Esophagus squamous epithelium (tissue), 5 donors: Measurements from ENCODE around the gene ERG. TPM values are rescaled to one million over a fixed set of nuclear protein-coding genes. Genes with fewer than 3 reads are reported as not detected.

ENCODE experiments used
- DNase-seq: peaks from one replicate; lab custom pipeline; 2025; lab: John Stamatoyannopoulos, UW
- H3K27ac ChIP-seq, 4 donors: fragments of 200-600 bp; sonication (generic); one replicate each; pipeline ENCODE4 v1.5.1; 2016 to 2019; ENCODE audit warnings: mild to moderate bottlenecking in 1 of 4
- H3K27me3 ChIP-seq, 4 donors: fragments of 200-600 bp; sonication (generic); 1 replicate in 3 of 4; 2 replicates in 1 of 4; pipeline versions ENCODE4 v1.5.1 to v1.6.0; 2017 to 2021; ENCODE audit warnings: antibody characterized with exemption in 1 of 4
- H3K36me3 ChIP-seq, 3 donors: fragments of 200-600 bp; sonication (generic); one replicate each; pipeline ENCODE4 v1.5.1; 2016 to 2019
- H3K4me1 ChIP-seq, 3 donors: fragments of 200-600 bp; sonication (generic); one replicate each; pipeline ENCODE4 v1.5.1; 2017 to 2019
- H3K4me3 ChIP-seq, 4 donors: fragments of 200-600 bp; sonication (generic); 1 replicate in 3 of 4; 2 replicates in 1 of 4; pipeline ENCODE4 v1.5.1; 2016 to 2019; ENCODE audit warnings: mild to moderate bottlenecking in 2 of 4, moderate library complexity in 1 of 4
- H3K9me3 ChIP-seq, 3 donors: fragments of 200-600 bp; sonication (generic); one replicate each; pipeline ENCODE4 v1.5.1; 2016 to 2019
- CTCF ChIP-seq, 6 experiments: fragments of 450-650 bp in 4 of 6; fragments of 200-600 bp in 2 of 6; sonication (generic) in 2 of 6; IDR thresholded peaks; one replicate each; pipeline ENCODE4 v1.5.1; 2016 to 2019; ENCODE audit warnings: antibody characterized with exemption in 6 of 6, mild to moderate bottlenecking in 4 of 6, moderate library complexity in 4 of 6
- POLR2A ChIP-seq, 4 donors: fragments of 450-650 bp; IDR thresholded peaks; one replicate each; pipeline ENCODE4 v1.6.1; 2017; ENCODE audit warnings: antibody characterized with exemption in 4 of 4, mild to moderate bottlenecking in 4 of 4, moderate library complexity in 3 of 4
- WGBS, 2 donors: methylation state at CpG; one replicate each; pipeline ENCODE4 v1.1.5; 2018; 5-methylcytosine and 5-hydroxymethylcytosine counted together
- intact Hi-C: fragments of 100-400 bp; cut with DNase I; formaldehyde crosslinking; loops from one replicate; pipeline ENCODE4 v1.15.0; 2022
- total RNA-seq, 4 donors: library from RNA; depleted of rRNA; stranded (reverse); fragments of >200 nt; gene quantifications; one replicate each; pipeline ENCODE4 v1.1.0, GENCODE V29; 2016
- donor health status: DM: yes; HTN: yes; CAD: no.

Gene ERG
- total RNA-seq, 4 donors from 2014 or later, result 2.5 to 10.9 (median 8.4) TPM

DNA sequence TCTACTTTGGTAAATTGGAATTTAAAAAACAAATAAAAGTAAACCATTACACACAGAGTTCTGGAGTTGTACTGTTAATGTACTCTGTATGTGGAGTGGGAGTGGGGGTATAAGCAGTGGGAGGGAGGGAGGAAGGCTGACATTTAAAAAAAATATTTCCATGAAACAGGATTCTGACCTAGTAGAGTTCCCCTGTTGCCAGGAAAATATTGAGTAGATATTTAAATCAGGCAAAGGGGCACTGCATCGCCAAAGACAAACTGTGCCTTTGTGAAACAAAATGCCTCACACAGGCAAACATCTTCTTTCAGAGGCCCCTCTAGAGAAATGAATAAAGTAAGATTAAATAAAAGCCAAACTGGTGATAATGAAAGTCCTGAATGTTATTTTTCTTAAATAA, 87.8 kb downstream of the ERG start:
- intact Hi-C loops, result no loop called here
- 71 to 78% methylated on average over 1 of the region's 1 CpG for WGBS, 2 donors
- H3K4me3 ChIP-seq, result no peak overlapping the region

GRCh38 chr21:38409907-38410306, 88.4 kb downstream of the ERG start:
- no peaks in the 10 kb centered on the region for H3K9me3 ChIP-seq
- H3K4me1 ChIP-seq, result no peaks in the 10 kb centered on the region
- no peaks in the 10 kb centered on the region for H3K36me3 ChIP-seq
- no peak for DNase-seq
- no peak overlapping the region for H3K4me3 ChIP-seq
- intact Hi-C loops, result no loop called here
- no peak overlapping the region for H3K27ac ChIP-seq
- WGBS, 2 donors, result 67 to 76% methylated on average over 3 of the region's 3 CpGs
- TF ChIP-seq CTCF (IDR thresholded peaks at IDR 0.05) (no peak), POLR2A (IDR thresholded peaks at IDR 0.05) (no peak)
- no peaks in the 10 kb centered on the region for H3K27me3 ChIP-seq

More for the DNA sequence above, 87.8 kb downstream of the ERG start:
- Histone ChIP-seq H3K36me3 (no peaks in the 10 kb centered on the region), H3K27ac (no peak overlapping the region), H3K4me1 (no peaks in the 10 kb centered on the region), H3K27me3 (no peaks in the 10 kb centered on the region), H3K9me3 (no peaks in the 10 kb centered on the region)
- no peak for TF ChIP-seq CTCF (IDR thresholded peaks at IDR 0.05)
- TF ChIP-seq POLR2A (IDR thresholded peaks at IDR 0.05), result no peak
- DNase-seq, result no peak

DNA sequence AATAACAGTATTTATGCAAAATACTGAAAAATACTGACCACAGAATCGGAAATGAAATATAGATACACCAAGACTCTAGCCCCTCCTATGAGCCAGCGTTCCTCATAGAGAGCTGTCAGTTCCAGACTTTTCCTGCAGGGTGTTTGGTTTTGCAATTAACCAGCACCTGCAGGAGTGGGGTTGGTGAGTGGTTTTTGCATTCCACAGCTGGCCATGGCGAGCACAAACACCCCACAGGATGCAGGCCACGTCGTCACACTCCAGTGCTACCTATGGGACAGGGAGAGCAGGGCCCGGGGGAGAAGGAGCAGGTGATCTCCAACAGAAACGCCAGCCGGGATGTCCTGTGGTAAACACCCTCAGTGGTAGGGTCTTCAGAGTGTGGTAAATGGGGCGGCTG, 94.1 kb downstream of the ERG start:
- WGBS, 2 donors, result 55 to 73% methylated on average over 6 to 9 of the region's 9 CpGs
- no peaks in the 10 kb centered on the region for H3K27me3 ChIP-seq
- H3K9me3 ChIP-seq, result no peaks in the 10 kb centered on the region
- no peak for DNase-seq
- TF ChIP-seq POLR2A (IDR thresholded peaks at IDR 0.05) (no peak), CTCF (IDR thresholded peaks at IDR 0.05) (no peak)
- no peaks in the 10 kb centered on the region for H3K4me1 ChIP-seq
- intact Hi-C loops, result no loop called here
- peaks cover 0 to 22% (median 0%) of the 10 kb centered on the region in 3 donors for H3K36me3 ChIP-seq
- H3K4me3 ChIP-seq, result no peak overlapping the region
- H3K27ac ChIP-seq, result no peak overlapping the region

GRCh38 chr21:38402795-38403194, 95.5 kb downstream of the ERG start:
- no peak for DNase-seq
- intact Hi-C loops, result no loop called here
- no peaks in the 10 kb centered on the region for H3K27me3 ChIP-seq
- H3K9me3 ChIP-seq, result no peaks in the 10 kb centered on the region
- no peaks in the 10 kb centered on the region for H3K4me1 ChIP-seq
- 59 to 60% methylated on average over 6 of the region's 6 CpGs for WGBS, 2 donors
- no peak for TF ChIP-seq POLR2A (IDR thresholded peaks at IDR 0.05)
- TF ChIP-seq CTCF (IDR thresholded peaks at IDR 0.05), result no peak
- H3K4me3 ChIP-seq, result no peak overlapping the region
- H3K27ac ChIP-seq, result no peak overlapping the region
- H3K36me3 ChIP-seq, result peaks cover 0 to 24% (median 0%) of the 10 kb centered on the region in 3 donors

DNA sequence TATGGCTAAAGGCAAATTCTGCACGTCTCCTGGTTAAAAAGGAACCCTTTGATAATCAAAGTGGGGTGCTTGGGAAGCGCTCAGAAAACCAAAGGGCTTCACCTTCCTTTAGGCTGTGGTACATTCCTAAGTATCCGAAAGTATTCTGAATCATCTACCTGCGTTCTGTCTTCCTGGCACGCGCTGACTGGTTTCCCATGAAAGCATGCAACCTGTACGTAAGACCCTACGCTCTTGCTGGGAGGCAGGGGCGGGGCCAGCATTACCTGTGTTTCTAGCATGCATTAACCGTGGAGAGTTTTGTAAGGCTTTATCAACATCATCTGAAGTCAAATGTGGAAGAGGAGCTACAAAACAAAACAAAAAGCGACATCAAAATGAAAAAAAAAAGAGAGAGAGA, 96.0 kb downstream of the ERG start:
- DNase-seq, result no peak
- TF ChIP-seq POLR2A (IDR thresholded peaks at IDR 0.05) (no peak), CTCF (IDR thresholded peaks at IDR 0.05) (no peak)
- no peak overlapping the region for H3K4me3 ChIP-seq
- intact Hi-C loops, result no loop called here
- H3K4me1 ChIP-seq, result no peaks in the 10 kb centered on the region
- 81 to 86% methylated on average over 11 of the region's 11 CpGs for WGBS, 2 donors
- H3K27ac ChIP-seq, result no peak overlapping the region
- H3K36me3 ChIP-seq, result peaks cover 0 to 26% (median 0%) of the 10 kb centered on the region in 3 donors
- no peaks in the 10 kb centered on the region for H3K9me3 ChIP-seq
- H3K27me3 ChIP-seq, result no peaks in the 10 kb centered on the region
